Astrocyte (in vitro differentiated cells and primary cell): ENCODE data around the gene BCR.

ENCODE experiments used
- EZH2 ChIP-seq: IDR thresholded peaks from 2 replicates; pipeline ENCODE4 v1.6.1; 2012; ENCODE audit warnings: mild to moderate bottlenecking, low read length, inconsistent platforms; ENCODE audit not compliant: insufficient read depth
- TF ChIP-seq, protein P1 (sequence below): IDR thresholded peaks from 2 replicates; pipeline ENCODE4 v1.5.1; 2011; ENCODE audit warnings: low read depth, mild to moderate bottlenecking, inconsistent platforms, low read length, moderate library complexity; ENCODE audit not compliant: insufficient read depth

DNA sequence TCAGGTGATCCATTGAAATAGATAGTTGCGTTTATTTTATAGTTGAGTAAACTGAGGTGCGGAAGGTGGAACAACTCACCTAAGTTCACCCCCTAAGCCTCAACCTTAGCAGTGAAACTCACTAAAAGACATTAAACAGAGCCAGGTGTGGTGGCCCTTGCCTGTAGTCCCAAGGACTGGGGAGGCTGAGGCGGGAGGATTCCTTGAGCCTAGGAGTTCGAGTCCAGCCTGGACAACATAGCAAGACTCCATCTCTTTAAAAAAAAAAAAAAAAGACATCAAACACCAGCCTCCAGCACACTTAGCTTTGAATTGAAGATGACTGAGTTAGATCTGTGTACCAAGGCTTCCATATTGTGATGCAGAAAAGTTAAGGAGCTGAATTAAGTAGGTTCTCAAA lies 35.9 kb upstream of the BCR start:
- no peak for TF ChIP-seq EZH2
- TF ChIP-seq, protein P1, sequence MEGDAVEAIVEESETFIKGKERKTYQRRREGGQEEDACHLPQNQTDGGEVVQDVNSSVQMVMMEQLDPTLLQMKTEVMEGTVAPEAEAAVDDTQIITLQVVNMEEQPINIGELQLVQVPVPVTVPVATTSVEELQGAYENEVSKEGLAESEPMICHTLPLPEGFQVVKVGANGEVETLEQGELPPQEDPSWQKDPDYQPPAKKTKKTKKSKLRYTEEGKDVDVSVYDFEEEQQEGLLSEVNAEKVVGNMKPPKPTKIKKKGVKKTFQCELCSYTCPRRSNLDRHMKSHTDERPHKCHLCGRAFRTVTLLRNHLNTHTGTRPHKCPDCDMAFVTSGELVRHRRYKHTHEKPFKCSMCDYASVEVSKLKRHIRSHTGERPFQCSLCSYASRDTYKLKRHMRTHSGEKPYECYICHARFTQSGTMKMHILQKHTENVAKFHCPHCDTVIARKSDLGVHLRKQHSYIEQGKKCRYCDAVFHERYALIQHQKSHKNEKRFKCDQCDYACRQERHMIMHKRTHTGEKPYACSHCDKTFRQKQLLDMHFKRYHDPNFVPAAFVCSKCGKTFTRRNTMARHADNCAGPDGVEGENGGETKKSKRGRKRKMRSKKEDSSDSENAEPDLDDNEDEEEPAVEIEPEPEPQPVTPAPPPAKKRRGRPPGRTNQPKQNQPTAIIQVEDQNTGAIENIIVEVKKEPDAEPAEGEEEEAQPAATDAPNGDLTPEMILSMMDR: no peak
